SK-N-SH treated with all-trans-retinoic acid at 6 μM for 48 hours (cell line): ENCODE measurements around the gene GNA12.

Experiments
- GLIS3 ChIP-seq: fragments of 250-450 bp; sonication (Bioruptor Pico); IDR thresholded peaks from 2 replicates; pipeline ENCODE4 v1.5.0; 2020; ENCODE audit warnings: mild to moderate bottlenecking, moderate library complexity
- OSR1 ChIP-seq: fragments of 250-450 bp; sonication (Bioruptor Pico); IDR thresholded peaks from 2 replicates; pipeline ENCODE4 v1.8.0; 2022; ENCODE audit warnings: moderate library complexity, mild to moderate bottlenecking, inconsistent platforms
- RARB ChIP-seq: fragments of 250-450 bp; sonication (Bioruptor Pico); IDR thresholded peaks from 2 replicates; pipeline ENCODE4 v1.8.0; 2021; ENCODE audit warnings: mild to moderate bottlenecking, moderate library complexity
- TCF4 ChIP-seq: fragments of 250-450 bp; sonication (Bioruptor Pico); IDR thresholded peaks from 2 replicates; pipeline ENCODE4 v1.8.0; 2021; ENCODE audit warnings: mild to moderate bottlenecking, moderate library complexity, borderline replicate concordance
- ZC3H10 ChIP-seq: fragments of 250-450 bp; sonication (Bioruptor Pico); IDR thresholded peaks from 2 replicates; pipeline ENCODE4 v1.5.1; 2021; ENCODE audit warnings: mild to moderate bottlenecking, moderate library complexity
- ZFP30 ChIP-seq: fragments of 450-650 bp; formaldehyde crosslinking; IDR thresholded peaks from 2 replicates; pipeline ENCODE4 v1.5.0; 2022; ENCODE audit warnings: mild to moderate bottlenecking, moderate library complexity
- TF ChIP-seq, protein P1 (sequence below): fragments of 250-450 bp; sonication (Bioruptor Pico); IDR thresholded peaks from 2 replicates; pipeline ENCODE4 v1.8.0; 2020; ENCODE audit warnings: mild to moderate bottlenecking, moderate library complexity, borderline replicate concordance
- TF ChIP-seq, protein P2 (sequence below): fragments of 250-450 bp; sonication (Bioruptor Pico); IDR thresholded peaks from 2 replicates; pipeline ENCODE4 v1.5.0; 2020; ENCODE audit warnings: mild to moderate bottlenecking, moderate library complexity
- TF ChIP-seq, protein P3 (sequence below): fragments of 250-450 bp; sonication (Bioruptor Pico); IDR thresholded peaks from 2 replicates; pipeline ENCODE4 v1.8.0; 2021; ENCODE audit warnings: low read depth, mild to moderate bottlenecking, moderate library complexity, borderline replicate concordance

DNA sequence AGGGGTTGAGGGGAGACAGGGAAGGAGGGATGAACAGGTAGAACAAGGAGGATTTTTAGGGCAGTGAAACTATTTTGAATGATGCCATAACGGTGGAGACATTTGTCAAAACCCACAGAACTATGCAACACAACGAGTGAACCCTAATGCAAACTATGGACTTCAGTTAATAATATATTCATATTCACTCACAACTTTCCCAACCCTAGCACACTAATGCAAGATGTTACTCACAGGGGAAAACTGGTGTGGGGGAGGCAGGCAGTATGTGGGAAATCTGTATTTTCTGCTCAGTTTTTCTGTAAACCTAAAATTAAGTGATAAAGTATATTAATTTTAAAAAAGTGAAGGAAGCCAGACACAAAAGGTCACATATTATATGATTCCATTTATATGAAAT lies 17.3 kb downstream of the GNA12 start:
- TF ChIP-seq, protein P1, sequence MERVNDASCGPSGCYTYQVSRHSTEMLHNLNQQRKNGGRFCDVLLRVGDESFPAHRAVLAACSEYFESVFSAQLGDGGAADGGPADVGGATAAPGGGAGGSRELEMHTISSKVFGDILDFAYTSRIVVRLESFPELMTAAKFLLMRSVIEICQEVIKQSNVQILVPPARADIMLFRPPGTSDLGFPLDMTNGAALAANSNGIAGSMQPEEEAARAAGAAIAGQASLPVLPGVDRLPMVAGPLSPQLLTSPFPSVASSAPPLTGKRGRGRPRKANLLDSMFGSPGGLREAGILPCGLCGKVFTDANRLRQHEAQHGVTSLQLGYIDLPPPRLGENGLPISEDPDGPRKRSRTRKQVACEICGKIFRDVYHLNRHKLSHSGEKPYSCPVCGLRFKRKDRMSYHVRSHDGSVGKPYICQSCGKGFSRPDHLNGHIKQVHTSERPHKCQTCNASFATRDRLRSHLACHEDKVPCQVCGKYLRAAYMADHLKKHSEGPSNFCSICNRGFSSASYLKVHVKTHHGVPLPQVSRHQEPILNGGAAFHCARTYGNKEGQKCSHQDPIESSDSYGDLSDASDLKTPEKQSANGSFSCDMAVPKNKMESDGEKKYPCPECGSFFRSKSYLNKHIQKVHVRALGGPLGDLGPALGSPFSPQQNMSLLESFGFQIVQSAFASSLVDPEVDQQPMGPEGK, result no peak
- TF ChIP-seq TCF4 (CRISPR knock-in tag) (no peak), ZC3H10 (CRISPR knock-in tag) (no peak), GLIS3 (no peak), OSR1 (no peak), ZFP30 (CRISPR knock-in tag) (no peak), RARB (CRISPR knock-in tag) (no peak)
- TF ChIP-seq, protein P2, sequence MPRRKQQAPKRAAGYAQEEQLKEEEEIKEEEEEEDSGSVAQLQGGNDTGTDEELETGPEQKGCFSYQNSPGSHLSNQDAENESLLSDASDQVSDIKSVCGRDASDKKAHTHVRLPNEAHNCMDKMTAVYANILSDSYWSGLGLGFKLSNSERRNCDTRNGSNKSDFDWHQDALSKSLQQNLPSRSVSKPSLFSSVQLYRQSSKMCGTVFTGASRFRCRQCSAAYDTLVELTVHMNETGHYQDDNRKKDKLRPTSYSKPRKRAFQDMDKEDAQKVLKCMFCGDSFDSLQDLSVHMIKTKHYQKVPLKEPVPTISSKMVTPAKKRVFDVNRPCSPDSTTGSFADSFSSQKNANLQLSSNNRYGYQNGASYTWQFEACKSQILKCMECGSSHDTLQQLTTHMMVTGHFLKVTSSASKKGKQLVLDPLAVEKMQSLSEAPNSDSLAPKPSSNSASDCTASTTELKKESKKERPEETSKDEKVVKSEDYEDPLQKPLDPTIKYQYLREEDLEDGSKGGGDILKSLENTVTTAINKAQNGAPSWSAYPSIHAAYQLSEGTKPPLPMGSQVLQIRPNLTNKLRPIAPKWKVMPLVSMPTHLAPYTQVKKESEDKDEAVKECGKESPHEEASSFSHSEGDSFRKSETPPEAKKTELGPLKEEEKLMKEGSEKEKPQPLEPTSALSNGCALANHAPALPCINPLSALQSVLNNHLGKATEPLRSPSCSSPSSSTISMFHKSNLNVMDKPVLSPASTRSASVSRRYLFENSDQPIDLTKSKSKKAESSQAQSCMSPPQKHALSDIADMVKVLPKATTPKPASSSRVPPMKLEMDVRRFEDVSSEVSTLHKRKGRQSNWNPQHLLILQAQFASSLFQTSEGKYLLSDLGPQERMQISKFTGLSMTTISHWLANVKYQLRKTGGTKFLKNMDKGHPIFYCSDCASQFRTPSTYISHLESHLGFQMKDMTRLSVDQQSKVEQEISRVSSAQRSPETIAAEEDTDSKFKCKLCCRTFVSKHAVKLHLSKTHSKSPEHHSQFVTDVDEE (CRISPR knock-in tag), result no peak
- TF ChIP-seq, protein P3, sequence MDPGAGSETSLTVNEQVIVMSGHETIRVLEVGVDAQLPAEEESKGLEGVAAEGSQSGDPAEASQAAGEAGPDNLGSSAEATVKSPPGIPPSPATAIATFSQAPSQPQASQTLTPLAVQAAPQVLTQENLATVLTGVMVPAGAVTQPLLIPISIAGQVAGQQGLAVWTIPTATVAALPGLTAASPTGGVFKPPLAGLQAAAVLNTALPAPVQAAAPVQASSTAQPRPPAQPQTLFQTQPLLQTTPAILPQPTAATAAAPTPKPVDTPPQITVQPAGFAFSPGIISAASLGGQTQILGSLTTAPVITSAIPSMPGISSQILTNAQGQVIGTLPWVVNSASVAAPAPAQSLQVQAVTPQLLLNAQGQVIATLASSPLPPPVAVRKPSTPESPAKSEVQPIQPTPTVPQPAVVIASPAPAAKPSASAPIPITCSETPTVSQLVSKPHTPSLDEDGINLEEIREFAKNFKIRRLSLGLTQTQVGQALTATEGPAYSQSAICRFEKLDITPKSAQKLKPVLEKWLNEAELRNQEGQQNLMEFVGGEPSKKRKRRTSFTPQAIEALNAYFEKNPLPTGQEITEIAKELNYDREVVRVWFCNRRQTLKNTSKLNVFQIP (CRISPR knock-in tag), result no peak
